Fibroblast of skin of back (primary cell): ENCODE results near the gene AQP9. TPM values are rescaled to one million over a fixed set of nuclear protein-coding genes. Genes with fewer than 3 reads are reported as not detected.
A peak's percentile ranks its signal among the peaks of the same experiment; 100 is the strongest.

ENCODE experiments used
- DNase-seq: peaks from one replicate; pipeline ENCODE4 v3.0.0-alpha.2; 2013
- polyA plus RNA-seq, 2 experiments: library from polyadenylated mRNA; unstranded; fragments of 120-200 nt; gene quantifications; one replicate each; pipeline ENCODE4 v1.2.1, GENCODE V29; 2013; ENCODE audit not compliant: insufficient read length in 2 of 2

Gene AQP9
- polyA plus RNA-seq (2013, experiment 1 of 2; ENCODE audit: insufficient read length) = not detected
- not detected for polyA plus RNA-seq (2013, experiment 2 of 2; ENCODE audit: insufficient read length)

- no peak for DNase-seq
Measured at GRCh38 chr15:58138106-58138505, at the start of gene AQP9. Gene AQP9 (plus strand): TSS chr15:58138381. CDS start chr15:58138566, 185 bp downstream.

- DNase-seq = no peak
Measured at GRCh38 chr15:58095415-58095814, 42.8 kb upstream of the AQP9 start.

- DNase-seq = no peak
Measured at GRCh38 chr15:58096529-58097084, 41.6 kb upstream of the AQP9 start.

- no peak for DNase-seq
Measured at GRCh38 chr15:58103482-58103881, 34.7 kb upstream of the AQP9 start.

GRCh38 chr15:58108117-58108516 lies 30.1 kb upstream of the AQP9 start:
- no peak for DNase-seq

DNA sequence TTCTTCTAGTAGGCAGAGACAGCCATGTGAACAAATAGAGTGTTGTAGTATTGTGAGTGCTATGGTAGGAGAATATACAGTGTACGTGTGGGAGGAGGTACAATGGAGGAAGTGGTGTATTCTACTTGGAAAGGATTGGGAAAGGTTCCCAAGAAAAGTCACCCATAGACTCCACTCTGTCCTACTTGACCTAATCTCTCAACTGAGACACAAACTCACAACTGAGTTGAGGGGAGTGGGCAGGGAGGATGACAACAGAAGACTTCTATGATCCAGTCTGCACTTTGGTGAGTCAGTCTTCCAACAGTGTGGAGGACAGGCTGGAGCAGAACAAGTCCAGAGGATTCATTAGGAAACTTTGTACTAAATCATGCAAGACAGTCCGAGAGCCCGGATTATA lies 28.8 kb upstream of the AQP9 start:
- DNase-seq = no peak

DNA sequence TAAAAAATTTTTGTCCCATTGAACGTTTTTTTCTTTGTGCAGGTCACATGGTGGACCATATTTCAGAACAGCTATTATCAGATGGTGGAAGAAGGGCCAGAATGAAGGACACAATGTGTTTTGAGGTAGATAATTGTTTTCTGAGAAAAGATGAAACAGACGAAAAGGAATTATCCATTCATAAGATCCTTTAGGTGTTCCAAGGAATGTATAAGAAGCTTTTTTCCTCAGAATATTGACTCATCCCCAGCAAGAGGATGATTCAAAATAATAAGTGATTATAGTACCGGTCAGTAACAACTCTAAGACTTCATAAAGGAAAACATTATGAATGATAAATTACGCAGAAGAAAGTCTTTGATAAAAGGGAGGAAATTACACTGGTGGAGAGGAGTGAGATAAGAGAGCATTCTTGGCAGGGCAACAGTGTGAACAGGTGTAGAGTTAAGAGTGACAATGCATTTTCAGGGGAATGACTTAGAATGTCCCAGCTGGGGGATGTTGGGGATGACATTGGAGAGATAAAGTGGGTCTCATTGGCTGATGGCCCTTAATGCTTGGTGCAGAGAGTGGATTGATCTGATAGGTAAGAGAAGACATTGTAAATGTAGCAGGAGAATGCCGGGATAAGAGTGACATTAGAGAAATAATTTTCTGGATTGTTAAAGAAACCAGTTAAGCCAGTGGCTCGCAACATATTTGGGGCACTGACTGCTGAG lies 27.0 kb upstream of the AQP9 start:
- DNase-seq = no peak

DNA sequence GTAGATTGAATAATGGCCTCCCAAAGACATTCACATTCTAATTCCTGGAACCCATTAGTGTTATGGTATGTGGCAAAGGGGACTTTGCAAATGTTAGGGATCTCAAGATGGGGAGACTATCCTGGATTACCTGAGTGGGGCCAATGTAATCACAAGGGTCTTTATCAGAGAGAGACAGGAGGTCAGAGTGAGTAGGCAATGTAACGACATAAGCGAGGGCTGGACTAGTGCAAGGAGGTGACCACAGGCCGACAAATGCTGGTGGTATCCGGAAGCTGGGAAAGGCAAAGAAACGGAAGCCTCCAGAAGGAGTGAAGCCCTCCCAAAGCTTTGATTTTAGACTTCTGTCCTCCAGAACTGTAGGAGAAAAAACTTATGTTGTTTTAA lies 26.5 kb upstream of the AQP9 start:
- no peak for DNase-seq

- peak; percentile 4 for DNase-seq
Measured at GRCh38 chr15:58113358-58113757, 24.8 kb upstream of the AQP9 start.

GRCh38 chr15:58114388-58114787 lies 23.8 kb upstream of the AQP9 start:
- DNase-seq = no peak

GRCh38 chr15:58114812-58115211 lies 23.4 kb upstream of the AQP9 start:
- DNase-seq = no peak

GRCh38 chr15:58115692-58116091 lies 22.5 kb upstream of the AQP9 start:
- peak; percentile 3 for DNase-seq

GRCh38 chr15:58117619-58118018 lies 20.6 kb upstream of the AQP9 start:
- DNase-seq = no peak

- no peak for DNase-seq
Measured at GRCh38 chr15:58118272-58118671, 19.9 kb upstream of the AQP9 start.

DNA sequence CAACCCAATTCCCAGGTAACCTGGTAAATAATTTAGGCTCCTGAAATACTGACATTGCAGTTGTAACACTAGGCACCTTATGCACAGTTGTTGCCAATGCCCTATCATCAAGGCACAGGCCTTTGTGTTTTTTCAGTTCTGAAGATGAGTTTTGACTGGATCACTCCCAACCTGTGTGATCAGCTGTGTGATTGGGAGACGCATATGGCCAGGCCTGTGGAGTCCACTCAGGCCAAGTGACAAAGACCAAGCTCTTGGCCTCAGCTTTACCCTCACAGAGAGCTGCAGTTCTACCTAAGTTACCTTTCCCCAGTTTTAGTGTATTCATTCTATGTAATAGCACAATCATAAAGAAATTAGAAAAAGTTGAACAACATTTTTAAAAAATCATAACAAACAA lies 19.2 kb upstream of the AQP9 start:
- DNase-seq = no peak

DNA sequence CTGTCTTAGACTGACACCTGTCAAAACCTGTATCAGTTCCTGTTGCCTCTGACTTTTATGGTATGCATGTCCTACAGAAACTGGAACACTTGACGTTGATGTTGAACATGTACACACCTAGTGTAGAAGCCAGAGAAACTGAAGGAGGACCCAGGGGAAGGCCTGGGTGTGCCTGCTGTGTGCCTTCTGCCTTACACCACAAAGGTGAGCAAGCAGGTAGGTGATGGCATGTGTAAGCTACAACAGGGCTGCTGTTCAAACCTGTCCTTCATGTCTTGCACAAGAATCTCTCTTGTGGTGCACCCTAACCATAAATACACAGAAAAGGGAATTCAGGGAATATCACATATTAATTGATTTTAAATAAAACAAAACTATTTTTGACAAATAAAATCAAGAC lies 13.6 kb upstream of the AQP9 start:
- DNase-seq = no peak

DNA sequence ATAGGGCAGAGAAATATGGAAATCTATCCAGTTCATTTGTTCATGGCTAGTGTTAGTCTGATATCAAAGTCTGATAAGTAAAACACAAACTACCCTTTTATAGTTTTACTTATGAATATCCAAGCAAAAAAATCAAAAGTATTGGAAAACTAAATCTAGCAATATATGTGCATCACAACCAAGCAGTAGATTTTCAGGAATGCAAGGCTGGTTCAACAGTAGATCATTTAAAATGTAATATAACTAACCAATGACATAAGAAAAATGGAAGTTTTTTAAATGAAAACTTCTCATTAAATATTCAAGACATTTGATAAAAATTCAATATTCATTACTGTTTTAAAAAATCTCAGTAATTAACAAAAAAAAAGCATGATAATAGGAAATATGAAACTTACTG lies 12.8 kb upstream of the AQP9 start:
- no peak for DNase-seq

DNA sequence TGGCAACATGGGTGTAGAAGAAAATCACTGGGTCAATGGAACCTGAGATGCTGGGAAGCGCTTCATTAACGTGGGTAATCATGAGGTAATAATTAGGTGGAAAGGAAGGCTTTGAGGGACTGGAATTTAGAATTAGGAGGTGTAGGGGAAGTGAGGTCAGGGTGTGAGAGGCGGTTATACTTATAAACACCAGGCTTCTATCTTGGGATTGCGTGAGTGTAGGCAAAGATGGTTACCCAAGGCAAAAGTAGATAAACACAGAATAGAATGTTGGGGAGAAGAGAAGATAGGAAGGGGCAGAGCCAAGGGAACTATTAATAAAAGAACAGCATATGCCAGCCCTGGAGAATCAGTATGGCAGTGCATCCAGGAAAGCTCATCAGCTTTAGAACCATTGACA lies 3.3 kb upstream of the AQP9 start:
- DNase-seq = no peak

DNA sequence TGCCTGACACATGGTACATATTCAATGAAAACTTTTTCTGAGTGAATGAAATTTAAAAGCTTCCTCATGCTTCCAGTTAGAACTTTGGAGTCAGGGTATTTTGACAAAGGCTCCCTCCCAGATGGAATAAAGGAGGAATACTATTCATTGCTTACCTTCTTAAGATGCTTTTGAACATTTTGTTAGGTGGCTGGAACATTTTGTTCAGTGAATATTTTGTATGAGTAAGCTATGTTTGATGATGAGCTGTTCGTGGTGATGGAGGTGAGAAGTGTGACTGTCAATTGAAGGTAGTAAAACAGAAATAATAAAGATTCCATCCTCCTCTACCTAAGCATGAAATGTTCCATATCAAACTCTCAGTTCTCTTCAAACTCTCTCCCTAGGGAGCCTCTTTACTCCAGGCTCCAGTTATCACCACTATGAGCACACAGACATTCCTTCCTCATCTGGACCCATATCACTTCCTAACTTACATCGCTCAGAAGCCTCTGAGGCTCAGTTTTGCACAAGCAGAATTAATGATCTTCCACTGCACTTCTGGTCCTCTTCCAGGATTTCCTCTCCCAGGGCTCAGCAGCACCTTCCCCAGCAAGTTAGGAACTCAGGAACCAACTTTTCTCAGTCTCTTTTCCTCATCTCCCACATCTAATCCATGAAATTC lies 2.5 kb upstream of the AQP9 start:
- DNase-seq = no peak

DNA sequence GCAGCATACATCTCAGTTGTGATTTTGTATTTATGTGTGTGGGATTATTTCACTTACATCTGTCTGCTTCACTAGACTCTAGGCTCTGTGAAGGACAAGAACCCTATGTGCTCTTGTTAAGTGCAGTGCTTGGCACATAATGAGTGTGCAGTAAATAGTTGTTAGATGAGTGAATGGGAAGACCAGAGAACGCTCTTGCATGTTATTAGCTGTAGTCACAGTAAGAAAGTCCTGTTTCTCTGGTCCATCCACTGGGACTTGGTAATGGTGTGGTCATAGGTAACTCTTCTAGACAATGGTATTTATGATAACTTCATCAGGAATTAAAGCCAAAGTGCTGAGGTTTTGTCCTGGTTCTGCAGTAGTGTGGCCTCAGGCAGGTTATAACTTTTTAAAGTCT lies 1.4 kb upstream of the AQP9 start:
- DNase-seq = peak; percentile 9

DNA sequence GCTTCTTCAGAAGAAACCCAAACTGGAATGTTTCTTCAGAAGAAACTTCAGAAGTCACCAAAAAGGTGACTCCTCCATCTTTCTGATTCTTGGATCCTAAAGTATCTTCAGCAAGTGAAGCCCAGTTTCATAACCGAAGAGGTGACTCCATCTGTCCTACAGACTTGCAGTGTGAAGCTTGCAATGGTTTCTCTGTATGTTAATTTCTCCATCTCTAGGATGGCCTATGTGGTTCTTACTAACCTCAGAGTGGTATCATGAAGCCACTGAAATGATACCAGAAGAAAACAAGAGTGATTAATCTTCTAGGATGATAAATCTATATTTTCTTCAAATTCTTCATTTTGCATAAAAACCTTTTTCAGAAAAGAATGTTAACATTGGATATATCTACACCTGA lies 495 bp upstream of the AQP9 start:
- DNase-seq = no peak

DNA sequence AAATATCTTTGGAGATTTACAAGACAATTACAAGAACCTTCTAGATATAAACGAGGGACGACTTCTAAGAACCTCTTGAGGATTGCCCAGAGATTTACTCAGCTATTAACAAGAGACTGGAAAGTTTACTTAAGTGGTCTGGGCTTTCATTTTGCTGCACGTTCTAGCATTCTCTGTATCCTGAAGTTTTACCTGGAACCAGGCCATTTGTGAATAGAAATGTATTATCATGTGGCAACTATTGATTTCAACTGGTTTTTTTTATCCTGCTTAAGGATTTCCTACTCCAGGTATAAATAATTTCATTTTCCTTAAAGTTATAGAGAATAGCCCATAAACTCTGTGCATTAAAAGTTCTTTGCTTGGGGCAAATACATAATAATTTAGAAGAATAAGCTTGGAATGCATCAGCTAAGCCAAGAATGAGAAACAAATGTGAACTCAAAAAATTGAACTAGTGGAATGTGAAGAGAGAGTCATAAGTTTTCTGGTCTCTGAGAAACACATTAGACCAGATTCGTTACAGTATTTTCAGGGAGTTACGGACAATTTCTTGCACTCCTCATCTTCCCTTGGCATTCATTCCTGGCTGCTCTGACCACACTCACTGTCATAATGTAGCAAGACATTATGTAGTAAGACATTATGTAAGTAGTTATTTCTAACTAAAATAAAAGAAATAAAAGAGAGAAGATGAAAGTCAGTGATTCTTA lies 1.3 kb downstream of the AQP9 start:
- peak; percentile 16 for DNase-seq

GRCh38 chr15:58139989-58140522 lies 1.9 kb downstream of the AQP9 start:
- DNase-seq = no peak
